Right lung (tissue), 5 donors: ENCODE results near the gene TIGD1. TPM values are rescaled to one million over a fixed set of nuclear protein-coding genes. Genes with fewer than 3 reads are reported as not detected.
"Not testable (repeated sequence)": the region's sequence is repeated elsewhere in the genome, so short reads cannot be mapped to it uniquely, and the experiment has no call there.

Experiments used
- DNase-seq, 2 donors: peaks; one replicate each; pipeline ENCODE4 v3.0.0-alpha.2; 2013
- polyA plus RNA-seq, 5 donors: library from polyadenylated mRNA; unstranded; fragments of 120-200 nt; gene quantifications; one replicate each; pipeline versions ENCODE4 v1.2.1 to v1.2.3, GENCODE V29; 2013; ENCODE audit warnings: inconsistent platforms in 1 of 5, low replicate concordance in 1 of 5; ENCODE audit not compliant: insufficient read length in 5 of 5, insufficient read depth in 1 of 5

The TIGD1 gene
- polyA plus RNA-seq, 5 donors: 9.3 to 13.2 (median 12.4) TPM

GRCh38 chr2:232540441-232541041, 9.8 kb downstream of the TIGD1 start:
- DNase-seq: no peak

GRCh38 chr2:232539298-232540231, 10.8 kb downstream of the TIGD1 start, which contains the start of gene CHRNG:
TSS of gene CHRNG (plus strand) at chr2:232539692. CDS start at chr2:232539748, 56 bp downstream.
- no peak for DNase-seq

- DNase-seq: no peak
Observed at GRCh38 chr2:232538671-232539070, 11.7 kb downstream of the TIGD1 start.

- DNase-seq: no peak
Observed at GRCh38 chr2:232537499-232537898, 12.9 kb downstream of the TIGD1 start.

- no peak for DNase-seq
Observed at GRCh38 chr2:232537079-232537478, 13.3 kb downstream of the TIGD1 start.

GRCh38 chr2:232535761-232536530, 14.4 kb downstream of the TIGD1 start:
- no peak for DNase-seq

GRCh38 chr2:232534940-232535651, 15.3 kb downstream of the TIGD1 start:
- DNase-seq: no peak

GRCh38 chr2:232533944-232534710, 16.2 kb downstream of the TIGD1 start:
- no peak for DNase-seq

- not testable (repeated sequence) for DNase-seq
Observed at GRCh38 chr2:232532821-232533220, 17.5 kb downstream of the TIGD1 start.

- no peak for DNase-seq
Observed at GRCh38 chr2:232532419-232532818, 17.9 kb downstream of the TIGD1 start.

GRCh38 chr2:232530626-232531260, 19.6 kb downstream of the TIGD1 start:
- DNase-seq: no peak

- no peak for DNase-seq
Observed at GRCh38 chr2:232529806-232530547, 20.4 kb downstream of the TIGD1 start.

GRCh38 chr2:232528746-232529460, 21.5 kb downstream of the TIGD1 start:
- DNase-seq: no peak

GRCh38 chr2:232527905-232528470, 22.4 kb downstream of the TIGD1 start:
- no peak for DNase-seq

GRCh38 chr2:232526372-232526941, 23.9 kb downstream of the TIGD1 start:
- DNase-seq: no peak

- no peak for DNase-seq
Observed at GRCh38 chr2:232525791-232526371, 24.5 kb downstream of the TIGD1 start, which contains the start of gene CHRND. TSS of gene CHRND (plus strand) at chr2:232526160. CDS start at chr2:232526216, 56 bp downstream.

GRCh38 chr2:232525199-232525598, 25.2 kb downstream of the TIGD1 start:
- no peak for DNase-seq

GRCh38 chr2:232524771-232525170, 25.6 kb downstream of the TIGD1 start:
- no peak for DNase-seq
